Endothelial cell of umbilical vein (primary cell): ENCODE data around the gene TMEFF1. TPM values are rescaled to one million over a fixed set of nuclear protein-coding genes. Genes with fewer than 3 reads are reported as not detected.

ENCODE experiments used
- BruUV-seq: library from RNA; stranded (reverse); fragments of 400-500 nt; replicated peaks from 2 replicates; lab custom pipeline; 2021; lab: Mats Ljungman, UMichigan
- CTCF ChIA-PET: fragments of 300-600, 350-600 bp; sonication (Branson Sonifier 250); formaldehyde crosslinking; loops from one replicate; lab custom pipeline; 2021; ENCODE audit warnings: antibody characterized with exemption, inconsistent platforms; lab: Charles Lee
- POLR2A ChIA-PET: fragments of 300-600, 350-600 bp; sonication (Branson Sonifier 250); formaldehyde crosslinking; loops from one replicate; lab custom pipeline; 2021; ENCODE audit warnings: antibody characterized with exemption, inconsistent platforms; lab: Charles Lee
- DNase-seq: peaks from one replicate; pipeline ENCODE4 v3.0.0-alpha.2; 2011; ENCODE audit warnings: low read depth, low spot score
- FAIRE-seq: peaks from 2 replicates; lab custom pipeline; 2011; peaks lifted over from hg19 to GRCh38; lab: Jason Lieb, UNC
- H2AFZ ChIP-seq: 2 replicates; pipeline ENCODE4 v1.6.0; 2012; ENCODE audit warnings: low read depth, low read length, control low read depth, inconsistent platforms
- H3K27ac ChIP-seq: 2 replicates; pipeline ENCODE4 v1.5.1; 2011; ENCODE audit warnings: low read depth, mild to moderate bottlenecking, control low read depth, low read length, moderate library complexity; ENCODE audit not compliant: insufficient read depth
- H3K27me3 ChIP-seq, 2 experiments: 2 replicates each; pipeline versions ENCODE4 v1.6.0 to v1.6.1; 2011; ENCODE audit warnings: low read length in 2 of 2, mixed read lengths in 1 of 2; ENCODE audit not compliant: control insufficient read depth in 2 of 2, insufficient read depth in 2 of 2
- H3K36me3 ChIP-seq, 2 experiments: 2 replicates in 1 of 2; 3 replicates in 1 of 2; pipeline ENCODE4 v1.5.1; 2011; ENCODE audit warnings: low read length in 2 of 2, mild to moderate bottlenecking in 1 of 2, moderate library complexity in 1 of 2; ENCODE audit not compliant: control insufficient read depth in 2 of 2, insufficient read depth in 2 of 2; ENCODE audit errors: extremely low read depth in 1 of 2
- H3K4me1 ChIP-seq: 3 replicates; pipeline ENCODE4 v1.5.1; 2011; ENCODE audit warnings: mild to moderate bottlenecking, low read length; ENCODE audit not compliant: control insufficient read depth, insufficient read depth; ENCODE audit errors: extremely low read depth
- H3K4me2 ChIP-seq: 2 replicates; pipeline ENCODE4 v1.6.1; 2011; ENCODE audit warnings: low read length, control low read depth, mixed read lengths; ENCODE audit not compliant: insufficient read depth
- H3K4me3 ChIP-seq, 3 experiments: fragments of 200-600 bp in 1 of 3; sonication (generic), shearing (Covaris generic) in 1 of 3; replicated peaks in 1 of 3; 2 replicates each; pipeline ENCODE4 v1.5.1; 2011 to 2016; ENCODE audit warnings: control low read depth in 3 of 3, low read length in 3 of 3, mild to moderate bottlenecking in 2 of 3, inconsistent platforms in 1 of 3, low read depth in 1 of 3, moderate library complexity in 1 of 3; ENCODE audit not compliant: insufficient read depth in 1 of 3
- H3K79me2 ChIP-seq: 2 replicates; pipeline ENCODE4 v1.6.0; 2012; ENCODE audit warnings: low read length, inconsistent platforms; ENCODE audit not compliant: control insufficient read depth, insufficient read depth
- H3K9ac ChIP-seq: replicated peaks from 2 replicates; pipeline ENCODE3; 2011; ENCODE audit warnings: low read length, control low read depth; ENCODE audit not compliant: insufficient read depth; ENCODE audit errors: extremely low read depth
- H3K9me1 ChIP-seq: replicated peaks from 3 replicates; pipeline ENCODE4 v1.6.0; 2011; ENCODE audit warnings: mild to moderate bottlenecking, low read length; ENCODE audit not compliant: control insufficient read depth, insufficient read depth; ENCODE audit errors: extremely low read depth
- H3K9me3 ChIP-seq: replicated peaks from 2 replicates; pipeline ENCODE4 v1.5.1; 2012; ENCODE audit warnings: low read length, inconsistent platforms; ENCODE audit not compliant: control insufficient read depth, insufficient read depth
- H4K20me1 ChIP-seq: replicated peaks from 2 replicates; pipeline ENCODE3; 2011; ENCODE audit warnings: mild to moderate bottlenecking, low read length; ENCODE audit not compliant: control insufficient read depth, insufficient read depth; ENCODE audit errors: extremely low read depth
- CTCF ChIP-seq, 2 donors: IDR thresholded peaks; 1 replicate in 1 of 2; 2 replicates in 1 of 2; pipeline ENCODE4 v1.5.1; 2011; ENCODE audit warnings: low read length in 2 of 2, mild to moderate bottlenecking in 2 of 2, moderate library complexity in 2 of 2, control low read depth in 1 of 2, inconsistent platforms in 1 of 2, low read depth in 1 of 2; ENCODE audit not compliant: insufficient read depth in 1 of 2; ENCODE audit errors: extremely low read depth in 1 of 2
- EZH2 ChIP-seq: IDR thresholded peaks from 2 replicates; pipeline ENCODE4 v1.6.1; 2012; ENCODE audit warnings: borderline replicate concordance, low read depth, mild to moderate bottlenecking, moderate library complexity, low read length, inconsistent platforms; ENCODE audit not compliant: severe bottlenecking
- FOS ChIP-seq: IDR thresholded peaks from 2 replicates; pipeline ENCODE4 v1.6.1; 2011; ENCODE audit warnings: mild to moderate bottlenecking, low read length, moderate library complexity, borderline replicate concordance; ENCODE audit not compliant: insufficient read depth
- GATA2 ChIP-seq: IDR thresholded peaks from 2 replicates; pipeline ENCODE4 v1.7.0; 2011; ENCODE audit warnings: low read depth, mild to moderate bottlenecking, moderate library complexity, mixed read lengths, low read length; ENCODE audit not compliant: insufficient read length, insufficient read depth
- JUN ChIP-seq: IDR thresholded peaks from 2 replicates; pipeline ENCODE4 v1.6.1; 2011; ENCODE audit warnings: borderline replicate concordance, low read depth; ENCODE audit not compliant: insufficient read length, insufficient read depth
- MYC ChIP-seq: IDR thresholded peaks from one replicate; pipeline ENCODE4 v1.6.1; 2011; ENCODE audit warnings: mild to moderate bottlenecking, low read depth, low read length
- POLR2A ChIP-seq: IDR thresholded peaks from 2 replicates; pipeline ENCODE4 v1.6.1; 2012; ENCODE audit warnings: low read depth, mild to moderate bottlenecking, control low read depth, low read length
- POLR2AphosphoS5 ChIP-seq: IDR thresholded peaks from 2 replicates; pipeline ENCODE4 v1.6.1; 2012; ENCODE audit warnings: low read depth, mild to moderate bottlenecking, control low read depth, low read length, moderate library complexity; ENCODE audit not compliant: insufficient read depth
- dilution Hi-C: fragments of 300-500 bp; cut with MboI; formaldehyde crosslinking; loops from one replicate; pipeline ENCODE4 v1.15.0; 2019; ENCODE audit warnings: low sequenced_read_pairs; ENCODE audit not compliant: extremely low pct_ligation_motif_present
- intact Hi-C: fragments of 100-400 bp; cut with micrococcal nuclease; formaldehyde crosslinking; loops from one replicate; pipeline ENCODE4 v1.10.0; 2022
- polyA plus RNA-seq, 4 experiments: library from polyadenylated mRNA; depleted of rRNA in 3 of 4; stranded (reverse) in 3 of 4; unstranded in 1 of 4; fragments of >200 nt; gene quantifications; 2 replicates each; pipeline versions ENCODE4 v1.2.1 to v1.2.3, GENCODE V29; 2011 to 2012; ENCODE audit warnings: missing spikeins in 1 of 4
- total RNA-seq: library from RNA; stranded (reverse); gene quantifications from 2 replicates; pipeline ENCODE4 v1.2.3, GENCODE V29; 2021
- TF ChIP-seq, protein P1 (sequence below): IDR thresholded peaks from 2 replicates; pipeline ENCODE4 v1.6.1; 2011; ENCODE audit not compliant: insufficient read depth, insufficient read length

Gene TMEFF1
- total and polyA plus RNA-seq, 2 donors (not counting 3 experiments of a cell fraction or from before 2014, with no cell fraction given) = 3.0 to 14.6 TPM

- Histone ChIP-seq H3K9me3 (no peaks in the 10 kb centered on the region), H3K9ac (no peak overlapping the region), H3K9me1 (no peaks in the 10 kb centered on the region), H3K36me3 (no peaks in the 10 kb centered on the region), H4K20me1 (no peaks in the 10 kb centered on the region), H2AFZ (no peak overlapping the region), H3K27me3 (no peaks in the 10 kb centered on the region), H3K27ac (no peak overlapping the region), H3K4me3 (no peak overlapping the region), H3K4me1 (peaks cover 3% of the 10 kb centered on the region), H3K79me2 (no peaks in the 10 kb centered on the region), H3K4me2 (no peak overlapping the region)
- dilution Hi-C loops (no loop called here), intact Hi-C loops (loop anchor here (10.0 kb wide), 1 partner anchor 453 kb away; no protein-coding TSS in a partner anchor)
- no peak for TF ChIP-seq POLR2A
- TF ChIP-seq GATA2 = no peak
- TF ChIP-seq FOS = no peak
- TF ChIP-seq MYC = no peak
- no peak for TF ChIP-seq CTCF (IDR thresholded peaks at IDR 0.05; ENCODE audit: extremely low read depth in 1 of 2, insufficient read depth in 1 of 2, low read depth in 1 of 2, low read length in 2 of 2)
- TF ChIP-seq EZH2 = no peak
- no peak for TF ChIP-seq JUN
- TF ChIP-seq, protein P1, sequence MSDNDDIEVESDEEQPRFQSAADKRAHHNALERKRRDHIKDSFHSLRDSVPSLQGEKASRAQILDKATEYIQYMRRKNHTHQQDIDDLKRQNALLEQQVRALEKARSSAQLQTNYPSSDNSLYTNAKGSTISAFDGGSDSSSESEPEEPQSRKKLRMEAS = no peak
- no peak for TF ChIP-seq POLR2AphosphoS5
- ChIA-PET CTCF (interaction anchor here (0.8 to 1.2 kb wide), 3 partner anchors 14 to 124 kb away, joined by 3 to 5 read pairs (median 4); no protein-coding TSS in a partner anchor), POLR2A (no interaction called here)
- DNase-seq (no peak), FAIRE-seq (no peak)
- BruUV-seq = no TSS peak
Measured at GRCh38 chr9:100478192-100478591, 5.2 kb downstream of the TMEFF1 start.
